ENCODE data around the gene GIMAP5. TPM values are rescaled to one million over a fixed set of nuclear protein-coding genes. Genes with fewer than 3 reads are reported as not detected.

GIMAP5 gene
- total and polyA plus RNA-seq, 9 of the 15 experiments (the other 6 are each of a cell fraction or from before 2014, with no cell fraction given): 0.35 TPM; not detected in 8

DNA sequence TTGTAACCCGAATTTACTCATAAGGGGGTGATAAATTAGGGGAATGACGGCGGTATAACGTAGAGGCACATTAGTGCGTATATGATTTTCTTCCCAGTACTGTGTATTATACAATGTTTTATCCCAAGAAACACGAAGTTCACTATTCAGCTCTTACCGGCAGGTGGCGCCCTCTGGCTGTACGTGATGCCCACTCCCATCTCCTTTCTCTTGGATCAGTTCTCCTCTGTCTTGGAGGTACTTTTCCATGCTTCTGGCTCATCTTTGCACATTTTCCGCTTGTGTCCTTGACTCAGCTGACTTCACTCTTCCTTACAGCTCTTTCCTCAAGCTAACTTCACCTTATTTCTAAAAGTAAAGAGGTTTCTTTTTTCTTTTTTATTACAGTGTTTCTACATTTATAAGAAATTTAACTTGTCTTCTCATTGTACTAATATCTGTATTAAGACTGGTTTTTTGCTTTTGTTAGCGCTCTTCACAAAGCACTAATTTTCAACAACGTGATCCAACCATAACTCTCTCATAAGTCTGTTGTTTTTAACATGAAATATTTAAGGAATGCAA lies 41.6 kb downstream of the GIMAP5 start:
- Histone ChIP-seq H3K27ac (ENCODE audit: extremely low read depth, low read depth, low read length) (no peak overlapping the region), H3K9ac (ENCODE audit: insufficient read depth in 1 of 2, low read depth in 2 of 2, low read length in 2 of 2) (no peak overlapping the region), H3K9me3 (replicated peaks; ENCODE audit: control insufficient read depth, insufficient read depth, low read depth, low read length) (no peaks in the 10 kb centered on the region), H3K4me1 (replicated peaks in 1 of 2; ENCODE audit: control insufficient read depth in 2 of 2, insufficient read depth in 2 of 2, low read length in 2 of 2) (no peaks in the 10 kb centered on the region), H4K20me1 (replicated peaks; ENCODE audit: control insufficient read depth, insufficient read depth, low read length) (no peaks in the 10 kb centered on the region), H3K36me3 (ENCODE audit: control insufficient read depth, insufficient read depth, low read length) (no peaks in the 10 kb centered on the region), H2AFZ (ENCODE audit: low read depth, low read length) (no peak overlapping the region), H3K27me3 (ENCODE audit: control insufficient read depth in 2 of 2, insufficient read depth in 2 of 2, low read length in 2 of 2) (peaks cover 10 to 15% of the 10 kb centered on the region in 2 experiments; a peak in 3 of 5 replicates), H3K79me2 (ENCODE audit: control insufficient read depth, insufficient read depth, low read length) (no peaks in the 10 kb centered on the region), H3K9me1 (ENCODE audit: control insufficient read depth, insufficient read depth, low read length) (no peaks in the 10 kb centered on the region), H3K4me3 (no peak overlapping the region), H3K4me2 (ENCODE audit: insufficient read depth, low read length) (no peak overlapping the region)
- in situ Hi-C loops (cut with MboI): no loop called here
- ATAC-seq (peak; percentile 99), FAIRE-seq (peak; percentile 92), DNase-seq (ENCODE audit: extremely low read depth in 1 of 4, low spot score in 3 of 4) (peak; percentile 80 to 85 (median 83))
- intact Hi-C loops (cut with micrococcal nuclease): loop anchor here (1.0 to 2.0 kb wide), 4 partner anchors 98 to 393 kb away; no protein-coding TSS in a partner anchor
- POLR2A ChIA-PET: interaction anchor here (0.5 to 1.0 kb wide), 3 partner anchors 15 to 425 kb away, joined by 3 to 5 read pairs (median 5); no protein-coding TSS in a partner anchor
- WGBS (ENCODE audit: insufficient coverage, low coverage, missing lambda C conversion rate): under 1% methylated on average over 12 of the region's 12 CpGs
- BruUV-seq (replicated peaks): no TSS peak
- CTCF ChIA-PET (ENCODE audit: low intra/inter-chr PET ratio): interaction anchor here (0.6 to 2.5 kb wide), 12 partner anchors 9 to 394 kb away, joined by 3 to 22 read pairs (median 4); no protein-coding TSS in a partner anchor
- peak; percentile 72 for TF ChIP-seq KLF16 (IDR thresholded peaks at IDR 0.05)
- TF ChIP-seq, protein P1, sequence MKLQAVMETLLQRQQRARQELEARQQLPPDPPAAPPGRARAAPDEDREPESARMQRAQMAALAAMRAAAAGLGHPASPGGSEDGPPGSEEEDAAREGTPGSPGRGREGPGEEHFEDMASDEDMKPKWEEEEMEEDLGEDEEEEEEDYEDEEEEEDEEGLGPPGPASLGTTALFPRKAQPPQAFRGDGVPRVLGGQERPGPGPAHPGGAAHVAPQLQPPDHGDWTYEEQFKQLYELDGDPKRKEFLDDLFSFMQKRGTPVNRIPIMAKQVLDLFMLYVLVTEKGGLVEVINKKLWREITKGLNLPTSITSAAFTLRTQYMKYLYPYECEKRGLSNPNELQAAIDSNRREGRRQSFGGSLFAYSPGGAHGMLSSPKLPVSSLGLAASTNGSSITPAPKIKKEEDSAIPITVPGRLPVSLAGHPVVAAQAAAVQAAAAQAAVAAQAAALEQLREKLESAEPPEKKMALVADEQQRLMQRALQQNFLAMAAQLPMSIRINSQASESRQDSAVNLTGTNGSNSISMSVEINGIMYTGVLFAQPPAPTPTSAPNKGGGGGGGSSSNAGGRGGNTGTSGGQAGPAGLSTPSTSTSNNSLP (IDR thresholded peaks at IDR 0.05; ENCODE audit: borderline replicate concordance, low read depth, low read length): no peak
- peak; percentile 14 for TF ChIP-seq ZFP36 (IDR thresholded peaks at IDR 0.05; ENCODE audit: low read depth, low read length, partially characterized antibody)
- TF ChIP-seq ZNF146 (CRISPR knock-in tag; IDR thresholded peaks at IDR 0.05; ENCODE audit: unreplicated experiment): no peak
- no peak for TF ChIP-seq GATAD2A (IDR thresholded peaks at IDR 0.05)
- peak; percentile 22; the same call in 1 of the 2 replicates for TF ChIP-seq BHLHE40 (IDR thresholded peaks at IDR 0.05; ENCODE audit: low read length)
- TF ChIP-seq MECOM (CRISPR knock-in tag; IDR thresholded peaks at IDR 0.05): 0 out of 2 replicates have a peak, but pooled peaks have one; percentile 9
- peak; percentile 44; the same call in 1 of the 2 replicates for TF ChIP-seq ZC3H11A (IDR thresholded peaks at IDR 0.05; ENCODE audit: low read depth, low read length)
- no peak for TF ChIP-seq ZNF398 (CRISPR knock-in tag; IDR thresholded peaks at IDR 0.05)
- TF ChIP-seq RNF2 (IDR thresholded peaks at IDR 0.05): no peak
- TF ChIP-seq ESRRA (IDR thresholded peaks at IDR 0.05; ENCODE audit: borderline replicate concordance, low read depth): peak; percentile 43; the same call in 1 of the 2 replicates
- peak; percentile 53; the same call in 1 of the 2 replicates for TF ChIP-seq RB1 (IDR thresholded peaks at IDR 0.05; ENCODE audit: low read depth)
- no peak for TF ChIP-seq MEF2A (IDR thresholded peaks at IDR 0.05; ENCODE audit: control insufficient read depth, low read depth, low read length)
- TF ChIP-seq RBM25 (IDR thresholded peaks at IDR 0.05; ENCODE audit: low read depth, low read length, severe bottlenecking): peak; percentile 8
- TF ChIP-seq NR2C1 (IDR thresholded peaks at IDR 0.05): peak; percentile 21; the same call in 1 of the 2 replicates
- TF ChIP-seq NR2C1 (tag; IDR thresholded peaks at IDR 0.05): no peak
- TF ChIP-seq ZNF740 (CRISPR knock-in tag; IDR thresholded peaks at IDR 0.05): no peak
- no peak for TF ChIP-seq ZNF740 (tag; IDR thresholded peaks at IDR 0.05)
- 0 out of 2 replicates have a peak, but pooled peaks have one; percentile 50 for TF ChIP-seq MYC (IDR thresholded peaks at IDR 0.05; ENCODE audit: low read depth, low read length)
- TF ChIP-seq MYC (CRISPR knock-in tag; IDR thresholded peaks at IDR 0.05; ENCODE audit: borderline replicate concordance, low read depth): no peak

Measured in K562 (cell line).